WI38 (cell line): ENCODE results near the gene MITF.

ENCODE experiments used
- H3K4me3 ChIP-seq: 2 replicates; pipeline ENCODE4 v1.5.1; 2011; ENCODE audit warnings: low read depth, mild to moderate bottlenecking, control low read depth, low read length
- CTCF ChIP-seq: IDR thresholded peaks from 2 replicates; pipeline ENCODE4 v1.5.1; 2012; ENCODE audit warnings: low read depth, mild to moderate bottlenecking, control low read depth, low read length

Gene MITF

GRCh38 chr3:70010346-70010745 is 271.1 kb downstream of the MITF start:
- no peak overlapping the region for H3K4me3 ChIP-seq
- TF ChIP-seq CTCF: no peak

- no peak overlapping the region for H3K4me3 ChIP-seq
- no peak for TF ChIP-seq CTCF
Observed at GRCh38 chr3:70011582-70011981, 272.3 kb downstream of the MITF start.
